Frontal cortex (tissue), 4 donors: Measurements from ENCODE around the gene AFTPH. TPM values are rescaled to one million over a fixed set of nuclear protein-coding genes. Genes with fewer than 3 reads are reported as not detected.

ENCODE experiments used
- DNase-seq, 2 donors: peaks; one replicate each; pipeline ENCODE4 v3.0.0; 2012; ENCODE audit warnings: low spot score in 2 of 2
- FAIRE-seq: peaks from 2 replicates; lab custom pipeline; 2012; peaks lifted over from hg19 to GRCh38; lab: Jason Lieb, UNC
- total RNA-seq: library from RNA; depleted of rRNA; stranded (reverse); fragments of >200 nt; gene quantifications from one replicate; pipeline ENCODE4 v1.2.3, GENCODE V29; 2014
- donor health status: control.
- donor health status: control.
- donor health status: control.

Gene AFTPH
- total RNA-seq, 1 donor from 2014 or later, result 109 TPM

DNA sequence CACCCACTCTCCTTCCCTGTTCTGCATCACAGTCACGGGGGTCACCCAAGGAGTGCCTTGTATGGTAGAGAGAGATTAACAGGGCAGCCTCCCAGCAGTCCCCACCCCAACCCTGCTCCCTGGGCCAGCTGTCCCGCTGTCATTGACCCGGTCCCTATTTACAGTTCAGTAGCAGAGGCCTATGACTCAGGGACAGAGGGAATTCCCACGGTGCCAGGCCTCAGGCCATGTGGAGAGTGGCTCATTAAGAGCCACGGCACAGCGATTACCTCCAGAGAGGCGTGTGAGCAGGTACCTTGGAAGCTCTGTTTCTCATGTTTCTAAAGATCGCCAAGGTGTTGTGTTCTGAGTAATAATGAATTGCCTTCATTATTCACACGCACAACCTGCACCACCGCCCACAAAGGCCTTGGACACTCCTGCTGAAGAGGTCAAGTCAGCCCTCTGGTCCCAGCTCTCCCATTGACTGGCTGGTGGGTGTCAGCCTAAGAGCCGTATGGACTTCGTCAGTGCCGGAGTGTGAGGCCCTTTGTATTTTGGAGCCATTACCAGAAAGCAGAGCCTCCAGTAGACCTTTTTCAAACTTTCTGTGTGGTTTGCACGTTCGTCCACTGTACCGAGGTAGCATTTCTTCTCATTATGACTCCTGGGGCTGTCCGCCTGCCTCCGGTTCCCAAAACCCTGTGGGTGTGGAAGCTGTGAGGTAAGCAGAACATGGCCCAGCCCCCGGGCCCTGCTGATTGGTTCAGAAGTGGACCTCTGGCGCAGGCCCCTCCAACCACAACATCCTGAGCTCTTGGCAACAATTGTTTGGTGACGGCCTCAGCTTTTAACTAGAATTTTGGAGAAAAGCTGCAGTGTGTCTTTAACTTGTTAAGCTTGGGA, 82.6 kb downstream of the AFTPH start:
- no peak for FAIRE-seq
- no peak for DNase-seq

- DNase-seq (no peak), FAIRE-seq (no peak)
These were observed 83.5 kb downstream of the AFTPH start for GRCh38 chr2:64607381-64608304.

GRCh38 chr2:64608867-64609226, 84.7 kb downstream of the AFTPH start:
- DNase-seq (no peak), FAIRE-seq (no peak)

DNA sequence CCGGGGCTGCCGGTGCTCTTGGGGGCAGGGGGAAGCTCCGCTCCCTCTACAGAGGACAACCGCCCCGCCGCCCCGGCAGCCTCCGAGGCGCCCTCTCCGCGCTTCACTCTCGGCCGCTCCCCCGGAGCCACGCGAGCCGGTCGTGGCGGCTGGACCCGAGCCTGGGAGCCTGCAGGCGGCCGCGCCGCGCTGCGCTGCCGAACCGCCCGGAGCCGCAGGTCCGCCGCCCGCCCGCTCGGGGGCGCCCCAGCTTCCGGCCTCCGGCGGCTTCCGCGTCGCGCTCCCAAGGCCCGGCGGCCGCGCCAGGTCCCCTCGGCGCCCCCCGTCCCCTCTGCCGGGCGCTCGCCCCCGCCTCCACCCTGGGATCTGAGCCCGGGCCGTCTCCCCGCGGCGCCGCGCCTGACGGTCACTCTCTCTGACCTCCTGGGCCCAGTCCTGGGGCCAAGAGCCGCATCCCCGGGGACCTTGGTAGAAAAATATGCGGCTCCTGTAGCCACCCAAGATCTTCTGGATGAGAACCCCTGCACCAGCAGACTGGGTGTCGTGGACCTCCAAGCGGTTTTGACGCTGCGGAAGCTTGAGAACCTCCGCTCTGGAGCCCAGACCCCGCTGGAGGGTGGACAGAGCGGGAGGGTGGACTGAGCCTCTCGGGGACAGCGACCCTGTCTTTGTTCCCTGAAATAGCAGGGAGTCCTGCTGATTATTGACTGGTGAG, 85.3 kb downstream of the AFTPH start:
- DNase-seq (peak; percentile 80 to 92), FAIRE-seq (no peak)

- FAIRE-seq (no peak), DNase-seq (no peak)
These were observed 85.8 kb downstream of the AFTPH start for GRCh38 chr2:64609942-64610281.

DNA sequence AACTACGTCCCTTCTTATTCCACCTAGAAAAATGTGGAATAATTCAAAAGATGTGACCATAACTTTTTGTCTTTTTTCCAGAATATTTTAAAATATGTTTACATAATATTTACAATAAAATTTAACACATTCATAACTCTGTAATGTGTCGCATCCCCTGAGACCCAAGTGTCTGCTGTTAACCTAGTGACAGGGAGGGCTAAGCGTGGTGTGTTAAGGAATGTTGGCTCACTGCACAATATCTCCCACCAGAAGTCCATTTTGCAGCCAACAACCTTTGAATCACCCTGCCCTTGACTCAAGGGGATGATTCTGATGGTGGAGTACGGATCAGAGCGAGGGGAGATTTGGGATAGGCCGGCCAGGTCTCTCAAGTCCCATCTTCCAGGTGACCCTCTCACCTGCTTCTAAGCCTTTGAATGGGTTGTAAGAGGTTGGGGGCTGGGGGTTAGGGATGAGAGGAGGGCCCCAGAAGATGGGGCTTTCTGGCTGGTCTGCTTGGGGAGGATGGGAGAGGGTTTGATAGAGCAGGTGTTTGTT, 86.3 kb downstream of the AFTPH start:
- FAIRE-seq (no peak), DNase-seq (no peak)

DNA sequence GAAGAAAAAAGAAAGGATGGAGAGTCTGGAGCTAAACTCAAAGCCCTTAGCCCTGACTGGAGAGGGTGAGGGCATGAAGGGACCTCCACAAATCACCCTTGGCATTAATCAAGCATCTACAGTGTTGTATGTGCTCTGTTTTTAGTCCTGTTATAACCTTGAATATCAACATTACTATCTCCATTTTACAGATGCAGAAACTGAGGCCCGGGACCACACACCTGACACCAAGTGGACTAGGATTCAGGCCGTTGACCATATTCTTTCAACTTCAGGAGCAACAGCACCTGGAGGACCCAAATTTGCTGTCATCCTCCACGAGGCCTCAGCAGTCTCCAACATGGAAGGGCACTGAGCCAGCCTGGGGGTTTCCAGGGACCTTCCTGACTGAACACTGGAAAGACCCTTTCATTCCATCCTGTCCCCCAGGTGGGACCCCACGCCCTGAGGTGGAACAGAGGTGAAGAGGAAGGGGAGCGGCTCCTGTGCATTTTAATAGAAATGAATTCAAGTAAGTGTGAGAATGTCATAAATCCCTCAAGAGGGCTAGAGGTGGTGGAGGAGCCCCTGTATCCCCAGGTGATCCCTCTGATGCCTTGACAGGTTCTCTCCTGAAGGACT, 88.6 kb downstream of the AFTPH start:
- DNase-seq, result no peak
- no peak for FAIRE-seq

DNA sequence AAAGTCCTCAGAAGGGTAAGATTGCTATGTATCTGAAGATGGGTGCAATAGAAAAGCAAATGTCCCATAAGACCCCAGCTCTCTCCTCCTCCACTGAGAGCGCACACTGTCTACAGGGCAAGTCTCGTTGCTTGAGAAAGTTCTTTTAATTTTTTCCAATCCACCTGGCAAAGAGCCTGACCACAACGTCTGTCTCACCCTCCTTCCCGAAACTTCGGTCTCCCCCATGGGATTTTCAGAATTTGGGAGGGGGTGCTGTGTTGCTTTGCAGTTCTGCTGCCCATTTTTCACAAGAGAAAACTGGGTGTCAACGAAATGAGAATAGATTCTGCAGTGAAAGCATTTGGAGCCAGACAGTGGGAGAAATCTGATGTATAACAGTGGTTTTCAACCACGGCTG, 89.1 kb downstream of the AFTPH start:
- no peak for DNase-seq
- FAIRE-seq, result no peak

GRCh38 chr2:64615192-64615763, 91.2 kb downstream of the AFTPH start:
- DNase-seq (no peak), FAIRE-seq (no peak)

DNA sequence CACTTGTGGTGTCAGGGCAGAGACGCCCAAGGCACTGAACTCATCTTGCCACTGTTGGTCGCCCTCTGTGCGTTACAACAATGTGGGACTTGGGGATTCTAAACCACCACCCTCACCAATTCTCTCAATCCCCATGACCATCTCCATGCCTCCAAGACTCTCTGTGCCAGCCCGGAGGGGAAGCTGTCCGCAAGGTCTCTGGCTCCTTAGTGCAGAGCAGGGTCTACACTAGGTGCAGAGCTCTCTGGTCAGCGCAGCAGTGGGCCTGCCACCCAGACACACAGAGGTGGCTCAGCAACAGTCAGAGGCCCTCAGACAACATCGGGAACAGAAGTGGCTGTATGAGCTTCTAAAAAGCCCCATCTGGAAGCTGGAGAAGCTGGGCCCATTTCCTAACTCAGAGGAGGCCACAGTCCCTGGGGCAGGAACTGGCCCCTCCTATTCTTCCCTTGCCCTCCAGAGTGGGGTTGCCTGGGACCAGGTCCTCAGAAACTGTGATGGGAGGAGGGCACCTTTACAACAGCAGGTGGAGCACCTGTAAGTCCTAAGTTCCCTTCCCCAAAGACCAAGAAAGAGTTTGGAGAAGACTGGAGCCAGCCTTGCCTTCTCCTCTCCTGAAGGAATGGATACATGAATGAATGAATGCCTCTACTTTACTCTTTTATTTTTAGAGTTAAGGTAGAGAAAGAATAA, 91.9 kb downstream of the AFTPH start:
- FAIRE-seq, result no peak
- no peak for DNase-seq

- DNase-seq (no peak), FAIRE-seq (no peak)
These were observed 93.6 kb downstream of the AFTPH start for GRCh38 chr2:64617631-64618151.

DNA sequence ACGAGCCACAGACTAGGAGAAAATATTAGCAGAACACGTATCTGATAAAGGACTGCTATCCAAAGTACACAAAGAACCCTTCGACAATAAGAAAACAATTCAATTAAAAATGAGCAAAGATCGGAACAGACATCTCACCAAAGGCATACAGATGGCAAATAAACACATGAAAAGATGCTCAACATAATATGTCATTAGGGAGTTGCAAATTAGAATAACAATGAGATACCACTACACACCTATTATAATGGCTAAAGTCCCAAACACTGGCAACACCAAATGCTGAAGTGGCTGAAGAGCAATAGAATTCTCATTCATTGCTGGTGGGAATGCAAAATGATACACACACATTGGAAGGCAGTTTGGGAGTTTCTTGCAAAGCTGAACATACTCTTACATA, 96.5 kb downstream of the AFTPH start:
- FAIRE-seq, result no peak
- no peak for DNase-seq

GRCh38 chr2:64622443-64623241, 98.5 kb downstream of the AFTPH start:
- no peak for DNase-seq
- no peak for FAIRE-seq

DNA sequence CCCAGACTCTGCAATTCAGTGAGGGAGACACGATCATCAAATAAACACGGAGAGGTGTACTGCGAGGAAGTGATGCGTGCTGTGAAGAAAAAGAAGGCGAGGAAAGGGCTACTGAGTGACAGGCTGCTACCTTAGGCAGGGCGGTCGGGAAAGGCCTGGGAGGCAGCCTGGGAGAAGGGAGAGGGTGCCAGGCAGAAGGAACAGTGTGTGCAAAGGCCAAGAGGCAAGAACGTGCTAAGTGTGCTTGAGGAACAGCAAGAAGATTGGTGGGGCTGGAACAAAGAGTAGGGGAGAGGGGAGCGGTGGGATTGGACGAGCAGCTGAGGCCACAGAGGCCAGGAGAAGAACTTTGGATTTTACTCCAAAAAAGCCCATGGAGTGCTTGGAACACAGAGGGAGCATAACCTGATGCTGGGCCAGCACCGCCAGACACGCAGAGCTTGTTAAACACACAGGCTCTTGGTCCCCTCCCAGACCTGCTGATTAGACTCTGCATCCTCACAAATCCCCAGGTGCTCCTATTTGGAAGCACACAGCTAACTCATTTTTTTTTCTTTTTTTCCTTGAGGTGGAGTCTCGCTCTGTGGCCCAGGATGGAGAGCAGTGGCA, 99.2 kb downstream of the AFTPH start:
- no peak for FAIRE-seq

DNA sequence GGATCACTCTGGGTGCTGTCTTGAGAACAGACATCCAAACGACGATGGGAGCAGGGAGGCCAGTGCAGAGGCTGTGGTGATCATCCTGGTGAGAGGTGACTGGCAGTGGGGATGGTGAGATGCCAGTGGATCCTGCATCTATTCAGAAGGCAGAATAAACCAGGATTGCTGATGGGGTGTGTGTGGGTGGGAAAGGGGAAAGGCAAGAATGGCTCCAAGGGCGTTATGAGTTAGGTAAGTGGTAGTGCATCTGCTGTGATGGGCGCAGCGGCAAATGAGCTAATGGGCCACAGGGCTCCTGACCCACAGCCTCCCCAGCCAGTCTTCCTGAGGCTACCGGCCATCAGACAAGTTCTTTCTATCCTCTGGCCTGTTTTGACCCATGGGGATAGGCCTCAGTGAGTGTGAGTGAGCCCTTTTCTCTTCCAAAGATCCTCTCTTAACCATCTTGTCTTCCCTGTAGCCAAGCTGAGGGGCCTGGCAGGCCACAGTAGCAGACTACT, 100.0 kb downstream of the AFTPH start:
- no peak for FAIRE-seq
- no peak for DNase-seq

More for the DNA sequence above, 99.2 kb downstream of the AFTPH start:
- DNase-seq, result no peak

DNA sequence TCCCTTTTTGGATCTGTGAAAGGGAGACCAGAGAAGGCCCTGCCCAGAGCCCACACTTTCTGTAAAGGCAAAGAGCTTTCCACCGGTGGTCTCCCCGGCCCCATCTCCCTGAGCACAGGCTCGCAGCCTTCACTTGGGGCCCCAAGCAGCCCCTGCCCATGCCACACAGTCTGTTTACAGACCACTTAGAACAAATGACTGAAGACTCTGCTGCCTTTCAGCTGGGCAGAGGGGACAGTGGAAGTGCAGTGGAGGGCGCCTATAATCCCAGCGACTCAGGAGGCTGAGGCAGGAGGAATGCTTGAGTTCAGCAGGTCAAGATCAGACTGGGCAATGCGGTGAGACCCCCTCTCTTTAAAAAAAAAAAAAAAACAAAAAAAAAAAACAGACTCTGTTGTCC, 100.7 kb downstream of the AFTPH start:
- DNase-seq (no peak), FAIRE-seq (no peak)
